Measurements from ENCODE around the gene FMNL3. TPM values are rescaled to one million over a fixed set of nuclear protein-coding genes. Genes with fewer than 3 reads are reported as not detected.

The FMNL3 gene
- total RNA-seq, 1 donor from 2014 or later: 17.3 TPM

DNA sequence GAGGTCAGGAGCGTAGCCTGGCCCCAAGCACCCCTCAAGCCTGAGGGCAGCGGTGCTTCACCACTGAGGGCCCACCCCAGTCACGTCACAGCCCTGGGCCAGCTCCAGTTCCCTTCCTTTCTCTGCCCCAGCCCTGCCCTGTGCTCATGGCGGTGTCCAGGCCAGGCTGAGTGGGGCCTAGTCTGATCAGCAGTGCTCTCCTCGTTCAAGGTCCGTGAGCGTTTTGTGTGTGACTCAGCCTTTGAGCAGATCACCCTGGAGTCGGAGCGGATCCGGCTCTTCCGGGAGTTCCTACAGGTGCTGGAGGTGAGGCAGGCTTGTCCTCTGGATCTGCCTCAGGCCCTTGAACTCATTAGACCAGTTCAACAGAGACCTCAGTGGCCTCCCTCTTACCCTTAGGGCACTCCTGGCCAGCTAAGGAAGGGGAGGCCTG is 64.8 kb downstream of the FMNL3 start:
- H3K79me2 ChIP-seq (ENCODE audit: low read depth): no peaks in the 10 kb centered on the region
- no peaks in the 10 kb centered on the region for H3K9me3 Mint-ChIP-seq
- no peaks in the 10 kb centered on the region for H3K27me3 Mint-ChIP-seq (ENCODE audit: insufficient read depth, low read depth)
- H3K4me1 ChIP-seq: peaks cover 4% of the 10 kb centered on the region
- no peaks in the 10 kb centered on the region for H3K36me3 ChIP-seq
- H3K27ac ChIP-seq: no peak overlapping the region
- no peak overlapping the region for H3K4me2 ChIP-seq
- no peak overlapping the region for H3K9ac ChIP-seq
- H3K36me3 Mint-ChIP-seq: peaks cover 18% of the 10 kb centered on the region
- H3K4me3 Mint-ChIP-seq: no peak overlapping the region
- no peak overlapping the region for H2AFZ ChIP-seq (replicated peaks)
- no peaks in the 10 kb centered on the region for H3K27me3 ChIP-seq
- H3F3A ChIP-seq (ENCODE audit: low read depth): peaks cover 13% of the 10 kb centered on the region
- no peaks in the 10 kb centered on the region for H4K20me1 ChIP-seq (ENCODE audit: low read depth)
- no peak for DNase-seq (ENCODE audit: low spot score)
- H3K9me3 ChIP-seq (ENCODE audit: low read depth): no peaks in the 10 kb centered on the region
- no peak overlapping the region for H3K27ac Mint-ChIP-seq
- peaks cover 9% of the 10 kb centered on the region for H3K4me1 Mint-ChIP-seq
- TF ChIP-seq CTCF (IDR thresholded peaks at IDR 0.05) (no peak), EZH2phosphoT487 (IDR thresholded peaks at IDR 0.05) (no peak), EZH2 (IDR thresholded peaks at IDR 0.05) (no peak)
- no peak overlapping the region for H3K4me3 ChIP-seq

DNA sequence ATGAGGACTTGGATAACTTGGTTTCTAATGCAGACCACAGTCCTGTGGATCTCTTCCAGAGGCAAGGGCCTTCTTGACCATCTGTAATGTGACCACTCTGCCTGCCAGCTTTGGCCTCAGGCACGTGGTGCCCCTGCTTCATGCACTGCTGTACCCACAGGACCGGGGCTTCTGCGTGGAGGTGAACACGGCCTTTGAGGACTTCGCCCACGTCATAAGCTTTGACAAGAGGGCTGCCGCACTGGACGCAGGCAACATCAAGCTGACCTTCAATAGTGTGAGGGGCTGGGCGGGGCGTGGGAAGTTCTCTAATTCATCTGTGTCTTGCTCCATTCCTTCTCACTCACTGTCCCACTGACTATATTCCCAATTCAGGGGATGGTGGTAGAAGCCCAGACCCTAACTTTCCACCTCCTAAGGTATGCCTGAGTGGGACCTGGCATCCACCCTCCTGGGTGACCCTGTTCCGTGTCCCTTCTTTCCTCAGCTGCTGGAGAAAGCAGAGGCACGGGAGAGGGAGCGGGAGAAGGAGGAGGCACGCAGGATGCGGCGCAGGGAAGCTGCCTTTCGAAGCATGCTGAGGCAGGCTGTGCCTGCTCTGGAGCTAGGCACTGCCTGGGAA is 65.3 kb downstream of the FMNL3 start:
- H3K9me3 ChIP-seq (ENCODE audit: low read depth): no peaks in the 10 kb centered on the region
- H3K27ac ChIP-seq: peak overlapping the region; percentile 37
- H3K27me3 Mint-ChIP-seq (ENCODE audit: insufficient read depth, low read depth): no peaks in the 10 kb centered on the region
- no peak for TF ChIP-seq EZH2phosphoT487 (IDR thresholded peaks at IDR 0.05)
- no peak for TF ChIP-seq CTCF (IDR thresholded peaks at IDR 0.05)
- no peak for TF ChIP-seq EZH2 (IDR thresholded peaks at IDR 0.05)
- no peak overlapping the region for H3K9ac ChIP-seq
- peaks cover 9% of the 10 kb centered on the region for H3K4me1 ChIP-seq
- peaks cover 14% of the 10 kb centered on the region for H3K4me1 Mint-ChIP-seq
- no peaks in the 10 kb centered on the region for H3K36me3 ChIP-seq
- H3K36me3 Mint-ChIP-seq: peaks cover 17% of the 10 kb centered on the region
- no peak overlapping the region for H3K4me3 Mint-ChIP-seq
- peaks cover 17% of the 10 kb centered on the region for H3F3A ChIP-seq (ENCODE audit: low read depth)
- no peak for DNase-seq (ENCODE audit: low spot score)
- H3K27me3 ChIP-seq: no peaks in the 10 kb centered on the region
- H3K4me3 ChIP-seq: no peak overlapping the region
- no peak overlapping the region for H3K4me2 ChIP-seq
- no peak overlapping the region for H2AFZ ChIP-seq (replicated peaks)
- no peaks in the 10 kb centered on the region for H3K9me3 Mint-ChIP-seq
- H3K79me2 ChIP-seq (ENCODE audit: low read depth): no peaks in the 10 kb centered on the region
- H4K20me1 ChIP-seq (ENCODE audit: low read depth): no peaks in the 10 kb centered on the region
- no peak overlapping the region for H3K27ac Mint-ChIP-seq

GRCh38 chr12:49636979-49637755 is 70.0 kb downstream of the FMNL3 start:
- H3K27me3 ChIP-seq: no peaks in the 10 kb centered on the region
- H3K9ac ChIP-seq: no peak overlapping the region
- no peak overlapping the region for H2AFZ ChIP-seq (replicated peaks)
- H3K36me3 ChIP-seq: no peaks in the 10 kb centered on the region
- H3K4me1 ChIP-seq: peaks cover 9% of the 10 kb centered on the region
- no peaks in the 10 kb centered on the region for H4K20me1 ChIP-seq (ENCODE audit: low read depth)
- peak; percentile 65 for TF ChIP-seq CTCF (IDR thresholded peaks at IDR 0.05)
- no peak for TF ChIP-seq EZH2 (IDR thresholded peaks at IDR 0.05)
- Mint-ChIP-seq H3K9me3 (no peaks in the 10 kb centered on the region), H3K4me1 (peaks cover 15% of the 10 kb centered on the region), H3K27ac (peak overlapping the region; percentile 0), H3K4me3 (no peak overlapping the region), H3K27me3 (ENCODE audit: insufficient read depth, low read depth) (peaks cover 3% of the 10 kb centered on the region), H3K36me3 (peaks cover 8% of the 10 kb centered on the region)
- no peak overlapping the region for H3K4me3 ChIP-seq
- H3K9me3 ChIP-seq (ENCODE audit: low read depth): no peaks in the 10 kb centered on the region
- H3K27ac ChIP-seq: no peak overlapping the region
- no peaks in the 10 kb centered on the region for H3K79me2 ChIP-seq (ENCODE audit: low read depth)
- DNase-seq (ENCODE audit: low spot score): peak; percentile 72
- peak overlapping the region; percentile 24 for H3K4me2 ChIP-seq
- peaks cover 17% of the 10 kb centered on the region for H3F3A ChIP-seq (ENCODE audit: low read depth)

Measured in neural progenitor cell (in vitro differentiated cells).